ENCODE data around the gene ANKHD1.

The ANKHD1 gene

GRCh38 chr5:140498591-140498990, 97.0 kb downstream of the ANKHD1 start:
- no peak overlapping the region for H3K4me3 ChIP-seq (ENCODE audit: low read length)
- DNase-seq (ENCODE audit: low read depth, low spot score): no peak

- no peak overlapping the region for H3K4me3 ChIP-seq (ENCODE audit: low read length)
- no peak for DNase-seq (ENCODE audit: low read depth, low spot score)
Measured at GRCh38 chr5:140502834-140503233, 101.2 kb downstream of the ANKHD1 start.

- DNase-seq (ENCODE audit: low read depth, low spot score): no peak
- H3K4me3 ChIP-seq (ENCODE audit: low read length): no peak overlapping the region
Measured at GRCh38 chr5:140509898-140510297, 108.3 kb downstream of the ANKHD1 start.

- no peak overlapping the region for H3K4me3 ChIP-seq (ENCODE audit: low read length)
- no peak for DNase-seq (ENCODE audit: low read depth, low spot score)
Measured at GRCh38 chr5:140513124-140513523, 111.5 kb downstream of the ANKHD1 start.

- no peak for DNase-seq (ENCODE audit: low read depth, low spot score)
Measured at GRCh38 chr5:140524003-140524402, 122.4 kb downstream of the ANKHD1 start.

GRCh38 chr5:140540227-140540626, 138.6 kb downstream of the ANKHD1 start:
- no peak for DNase-seq (ENCODE audit: low read depth, low spot score)

More at GRCh38 chr5:140524003-140524402, 122.4 kb downstream of the ANKHD1 start:
- no peak overlapping the region for H3K4me3 ChIP-seq (ENCODE audit: low read length)

GRCh38 chr5:140542972-140543371, 141.3 kb downstream of the ANKHD1 start:
- no peak overlapping the region for H3K4me3 ChIP-seq (ENCODE audit: low read length)
- no peak for DNase-seq (ENCODE audit: low read depth, low spot score)

More at GRCh38 chr5:140540227-140540626, 138.6 kb downstream of the ANKHD1 start:
- no peak overlapping the region for H3K4me3 ChIP-seq (ENCODE audit: low read length)

- DNase-seq (ENCODE audit: low read depth, low spot score): no peak
- H3K4me3 ChIP-seq (ENCODE audit: low read length): no peak overlapping the region
Measured at GRCh38 chr5:140544986-140545385, 143.4 kb downstream of the ANKHD1 start.

- H3K4me3 ChIP-seq (ENCODE audit: low read length): no peak overlapping the region
- DNase-seq (ENCODE audit: low read depth, low spot score): no peak
Measured at GRCh38 chr5:140545606-140546005, 144.0 kb downstream of the ANKHD1 start.

GRCh38 chr5:140546851-140547507, 145.3 kb downstream of the ANKHD1 start:
- DNase-seq (ENCODE audit: low read depth, low spot score): no peak
- H3K4me3 ChIP-seq (ENCODE audit: low read length): peak overlapping the region; percentile 63

GRCh38 chr5:140547508-140548299, 146.1 kb downstream of the ANKHD1 start, which contains the start of gene EIF4EBP3:
EIF4EBP3 (plus strand) TSS chr5:140547662; CDS start chr5:140547738, 76 bp downstream.
- peak; percentile 81 for DNase-seq (ENCODE audit: low read depth, low spot score)
- H3K4me3 ChIP-seq (ENCODE audit: low read length): peak within 1 kb of the TSS; percentile 63

GRCh38 chr5:140548300-140548688, 146.7 kb downstream of the ANKHD1 start:
- H3K4me3 ChIP-seq (ENCODE audit: low read length): peak overlapping the region; percentile 63
- no peak for DNase-seq (ENCODE audit: low read depth, low spot score)

- H3K4me3 ChIP-seq (ENCODE audit: low read length): peak overlapping the region; percentile 63
- no peak for DNase-seq (ENCODE audit: low read depth, low spot score)
Measured at GRCh38 chr5:140548791-140549190, 147.2 kb downstream of the ANKHD1 start.

- H3K4me3 ChIP-seq (ENCODE audit: low read length): no peak overlapping the region
- peak; percentile 66 for DNase-seq (ENCODE audit: low read depth, low spot score)
Measured at GRCh38 chr5:140549237-140550144, 147.9 kb downstream of the ANKHD1 start.

GRCh38 chr5:140550147-140551079, 148.8 kb downstream of the ANKHD1 start:
- DNase-seq (ENCODE audit: low read depth, low spot score): no peak
- H3K4me3 ChIP-seq (ENCODE audit: low read length): no peak overlapping the region

- no peak overlapping the region for H3K4me3 ChIP-seq (ENCODE audit: low read length)
- DNase-seq (ENCODE audit: low read depth, low spot score): no peak
Measured at GRCh38 chr5:140551872-140552271, 150.2 kb downstream of the ANKHD1 start.

- no peak for DNase-seq (ENCODE audit: low read depth, low spot score)
- no peak overlapping the region for H3K4me3 ChIP-seq (ENCODE audit: low read length)
Measured at GRCh38 chr5:140553657-140554056, 152.0 kb downstream of the ANKHD1 start.

GRCh38 chr5:140554454-140554853, 152.8 kb downstream of the ANKHD1 start:
- DNase-seq (ENCODE audit: low read depth, low spot score): peak; percentile 38
- H3K4me3 ChIP-seq (ENCODE audit: low read length): no peak overlapping the region
